Subcutaneous abdominal adipose tissue (tissue), 5 donors: ENCODE data around the gene WDR41.
A peak's percentile ranks its signal among the peaks of the same experiment; 100 is the strongest.

Experiments used
- H3K27ac ChIP-seq: one replicate; pipeline ENCODE4 v1.7.0; 2013; ENCODE audit warnings: low read depth, mild to moderate bottlenecking, inconsistent platforms, low read length, moderate library complexity
- H3K27me3 ChIP-seq, 5 donors: one replicate each; pipeline ENCODE4 v1.7.0; 2013; ENCODE audit warnings: low read length in 5 of 5, inconsistent platforms in 1 of 5; ENCODE audit not compliant: control insufficient read depth in 5 of 5, insufficient read depth in 4 of 5
- H3K36me3 ChIP-seq, 5 donors: one replicate each; pipeline ENCODE4 v1.7.0; 2013; ENCODE audit warnings: low read length in 5 of 5; ENCODE audit not compliant: control insufficient read depth in 5 of 5, insufficient read depth in 5 of 5
- H3K4me1 ChIP-seq, 5 donors: one replicate each; pipeline ENCODE4 v1.7.0; 2013; ENCODE audit warnings: low read length in 5 of 5, mild to moderate bottlenecking in 3 of 5, moderate library complexity in 1 of 5; ENCODE audit not compliant: control insufficient read depth in 5 of 5, insufficient read depth in 5 of 5
- H3K4me3 ChIP-seq, 5 donors: one replicate each; pipeline ENCODE4 v1.7.0; 2013; ENCODE audit warnings: low read length in 5 of 5, low read depth in 1 of 5
- H3K9ac ChIP-seq, 5 donors: one replicate each; pipeline ENCODE4 v1.7.0; 2013; ENCODE audit warnings: low read length in 5 of 5, mild to moderate bottlenecking in 4 of 5, moderate library complexity in 3 of 5
- H3K9me3 ChIP-seq, 5 donors: one replicate each; pipeline ENCODE4 v1.7.0; 2013; ENCODE audit warnings: low read length in 5 of 5; ENCODE audit not compliant: control insufficient read depth in 5 of 5
- donor health status: healthy.
- donor health status: healthy.
- donor health status: healthy.
- donor health status: healthy.
- donor health status: healthy.

Gene WDR41

DNA sequence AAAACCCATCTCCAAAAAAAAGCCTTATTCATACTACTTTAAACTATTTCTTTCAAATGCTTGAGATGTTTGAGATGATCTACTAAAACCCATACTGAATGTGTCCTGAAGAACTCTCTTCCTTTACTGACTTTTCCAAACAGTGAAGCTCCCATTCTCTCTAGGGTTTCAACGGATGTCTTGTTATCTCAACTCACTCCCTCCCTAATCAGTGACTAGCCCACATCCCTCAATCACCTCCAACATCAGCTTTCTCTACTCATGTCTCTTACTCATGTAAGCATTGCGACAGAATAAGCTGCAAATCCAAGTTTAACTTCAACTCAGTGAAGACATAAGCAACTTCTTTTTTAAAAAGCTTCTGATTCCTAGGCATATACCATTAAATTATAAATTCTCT lies 42.1 kb downstream of the WDR41 start:
- no peak overlapping the region for H3K27ac ChIP-seq
- H3K9me3 ChIP-seq = no peaks in the 10 kb centered on the region
- no peaks in the 10 kb centered on the region for H3K27me3 ChIP-seq
- H3K4me3 ChIP-seq = no peak overlapping the region
- H3K9ac ChIP-seq = no peak overlapping the region
- peaks cover 0 to 8% (median 0%) of the 10 kb centered on the region in 5 donors for H3K4me1 ChIP-seq
- H3K36me3 ChIP-seq = peaks cover 22 to 39% (median 35%) of the 10 kb centered on the region in 5 donors

DNA sequence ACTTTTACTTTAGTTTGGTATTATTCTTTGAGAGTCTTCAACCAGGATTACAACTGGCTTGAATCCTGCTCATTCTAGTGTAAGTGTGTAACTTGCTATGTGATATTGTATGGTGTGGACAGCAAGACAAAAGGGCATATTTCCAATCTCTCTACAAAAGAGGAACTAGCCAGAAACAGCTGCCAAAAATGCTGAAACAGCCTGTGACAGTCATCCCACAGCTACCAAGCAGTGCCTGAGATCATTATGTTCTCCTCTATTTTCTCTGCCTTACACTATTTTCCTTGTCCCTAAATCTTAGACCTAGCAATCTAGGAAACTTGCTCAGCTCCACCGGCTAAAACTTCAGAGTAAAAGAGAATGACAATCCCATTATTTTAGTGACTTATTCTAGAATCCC lies 42.8 kb downstream of the WDR41 start:
- Histone ChIP-seq H3K4me1 (peaks cover 0 to 8% (median 0%) of the 10 kb centered on the region in 5 donors), H3K4me3 (no peak overlapping the region), H3K27ac (no peak overlapping the region), H3K9me3 (no peaks in the 10 kb centered on the region), H3K36me3 (peaks cover 22 to 38% (median 32%) of the 10 kb centered on the region in 5 donors), H3K27me3 (no peaks in the 10 kb centered on the region), H3K9ac (no peak overlapping the region)

DNA sequence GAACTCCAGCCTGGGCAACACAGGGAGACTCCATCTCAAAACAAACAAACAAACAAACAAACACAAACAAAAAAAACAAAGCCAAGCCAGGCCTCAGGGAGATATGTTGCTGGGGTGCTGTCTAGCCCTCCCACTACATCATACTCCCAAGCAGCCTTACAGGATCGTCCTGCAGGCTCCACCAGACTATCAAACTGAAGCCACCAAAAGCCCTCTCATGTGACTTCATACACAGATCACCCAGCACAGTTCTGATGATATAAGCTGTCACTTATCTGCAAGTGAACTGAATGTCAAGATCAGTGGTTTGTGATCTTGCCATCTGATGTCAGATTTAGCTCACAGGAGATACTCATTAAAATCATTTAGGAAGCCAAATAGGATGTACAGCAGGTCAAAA lies 43.3 kb downstream of the WDR41 start:
- Histone ChIP-seq H3K4me3 (no peak overlapping the region), H3K9me3 (no peaks in the 10 kb centered on the region), H3K27ac (no peak overlapping the region), H3K4me1 (peaks cover 0 to 8% (median 0%) of the 10 kb centered on the region in 5 donors), H3K9ac (no peak overlapping the region), H3K36me3 (peaks cover 22 to 37% (median 30%) of the 10 kb centered on the region in 5 donors), H3K27me3 (no peaks in the 10 kb centered on the region)

DNA sequence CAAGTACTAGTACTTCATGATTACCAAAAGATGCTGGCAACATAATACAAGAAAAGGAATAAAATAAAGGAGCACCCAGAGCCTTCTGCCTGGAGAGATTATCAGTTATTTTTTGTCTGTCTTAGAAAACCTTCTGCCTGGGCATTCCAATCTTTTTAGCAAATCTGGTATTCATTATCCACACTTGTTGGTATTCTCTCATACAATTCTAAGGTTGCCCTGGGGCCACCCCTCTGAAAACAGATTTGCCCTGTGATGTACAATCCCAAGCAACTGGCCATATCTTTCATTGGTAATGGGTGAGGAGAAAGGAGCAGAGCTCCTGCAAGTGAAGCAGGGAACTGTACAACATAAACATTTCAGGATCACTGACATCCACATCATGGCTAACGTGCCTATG lies 47.8 kb downstream of the WDR41 start:
- H3K9me3 ChIP-seq = no peaks in the 10 kb centered on the region
- no peaks in the 10 kb centered on the region for H3K27me3 ChIP-seq
- H3K27ac ChIP-seq = no peak overlapping the region
- no peak overlapping the region for H3K4me3 ChIP-seq
- peaks cover 0 to 3% (median 0%) of the 10 kb centered on the region in 5 donors for H3K4me1 ChIP-seq
- no peak overlapping the region for H3K9ac ChIP-seq
- H3K36me3 ChIP-seq = peaks cover 17 to 40% (median 29%) of the 10 kb centered on the region in 5 donors

DNA sequence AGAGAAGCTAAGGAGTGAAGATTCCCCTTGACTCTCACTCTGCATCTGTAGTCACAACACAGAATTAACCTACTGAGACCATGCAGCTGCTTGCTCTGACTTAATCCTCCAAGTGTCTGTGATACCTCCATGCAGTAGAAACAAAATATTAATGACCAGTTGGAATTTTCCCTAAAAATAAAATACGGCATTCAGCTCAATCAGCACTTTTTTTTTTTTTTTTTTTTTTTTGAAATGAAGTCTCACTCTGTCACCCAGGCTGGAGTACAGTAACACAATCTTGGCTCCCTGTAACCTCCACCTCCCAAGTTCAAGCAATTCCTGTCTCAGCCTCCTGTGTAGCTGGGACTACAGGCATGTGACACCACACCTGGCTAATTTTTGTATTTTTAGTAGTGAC lies 48.4 kb downstream of the WDR41 start:
- Histone ChIP-seq H3K27ac (no peak overlapping the region), H3K36me3 (peaks cover 13 to 33% (median 22%) of the 10 kb centered on the region in 5 donors), H3K9me3 (no peaks in the 10 kb centered on the region), H3K27me3 (no peaks in the 10 kb centered on the region), H3K9ac (peak overlapping the region in 1 of 5 donors; percentile 30), H3K4me1 (no peaks in the 10 kb centered on the region), H3K4me3 (no peak overlapping the region)

DNA sequence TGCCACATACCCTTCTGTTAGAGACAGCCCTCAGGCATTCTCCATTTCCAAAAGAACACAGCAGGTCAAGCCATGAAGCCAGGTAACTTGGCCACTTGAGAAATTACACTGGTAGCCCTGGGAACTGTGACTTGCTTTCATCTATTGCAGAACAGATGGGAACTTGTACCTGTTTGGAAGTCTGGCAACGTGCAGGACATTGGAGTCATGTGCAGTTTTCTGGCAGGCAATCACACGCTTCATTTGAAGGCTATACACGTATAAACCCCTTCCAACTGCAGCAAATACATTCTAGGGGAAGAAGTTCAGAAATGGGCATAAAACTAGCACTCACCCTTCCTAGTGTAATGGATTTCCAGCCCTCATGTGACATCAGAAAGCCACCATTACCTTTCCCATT lies 54.0 kb downstream of the WDR41 start:
- Histone ChIP-seq H3K4me3 (no peak overlapping the region), H3K4me1 (no peaks in the 10 kb centered on the region), H3K27me3 (no peaks in the 10 kb centered on the region), H3K27ac (no peak overlapping the region), H3K9me3 (no peaks in the 10 kb centered on the region), H3K36me3 (peaks cover 34 to 65% (median 38%) of the 10 kb centered on the region in 5 donors), H3K9ac (no peak overlapping the region)

DNA sequence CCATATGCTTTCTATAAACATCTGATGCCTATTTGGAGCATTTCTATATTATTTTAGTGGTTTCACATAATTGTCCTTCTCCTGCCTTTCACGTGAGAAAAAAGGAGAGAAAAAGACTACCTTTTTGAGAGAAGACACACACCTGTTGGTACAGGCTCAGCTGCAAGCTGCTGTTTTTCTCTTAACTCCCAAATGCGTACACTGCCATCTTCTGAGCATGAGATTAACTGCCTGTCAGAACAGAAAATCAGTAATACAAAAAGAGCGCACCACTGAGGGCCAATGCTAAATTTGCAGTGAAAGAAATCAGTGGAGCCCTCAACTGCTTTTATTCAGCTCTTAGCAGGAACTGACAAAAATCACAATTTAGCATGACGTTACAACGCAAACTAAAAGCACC lies 54.9 kb downstream of the WDR41 start:
- Histone ChIP-seq H3K27me3 (no peaks in the 10 kb centered on the region), H3K4me1 (no peaks in the 10 kb centered on the region), H3K4me3 (no peak overlapping the region), H3K36me3 (peaks cover 42 to 73% (median 46%) of the 10 kb centered on the region in 5 donors), H3K9me3 (no peaks in the 10 kb centered on the region), H3K27ac (no peak overlapping the region), H3K9ac (no peak overlapping the region)

DNA sequence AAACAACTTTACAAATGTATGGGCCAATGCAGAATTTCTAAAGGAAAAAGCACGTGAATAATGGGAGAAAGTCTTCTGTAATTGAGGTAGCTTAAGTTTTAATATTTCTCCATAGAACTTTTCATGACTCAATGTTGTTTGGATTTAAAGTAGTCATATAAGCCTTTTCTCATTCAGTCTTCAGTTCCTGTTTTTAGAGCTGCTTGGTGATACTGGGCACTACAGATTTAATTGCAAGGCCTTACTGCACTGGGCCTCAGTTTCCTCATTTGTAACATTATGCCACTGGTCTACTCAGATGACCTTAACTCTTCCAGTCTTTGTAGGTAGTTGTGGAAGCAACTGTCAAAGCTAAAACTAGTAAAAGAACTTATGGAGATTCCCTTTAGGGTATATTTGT lies 60.4 kb downstream of the WDR41 start:
- H3K27me3 ChIP-seq = no peaks in the 10 kb centered on the region
- peaks cover 0 to 9% (median 6%) of the 10 kb centered on the region in 5 donors for H3K4me1 ChIP-seq
- no peaks in the 10 kb centered on the region for H3K9me3 ChIP-seq
- no peak overlapping the region for H3K9ac ChIP-seq
- H3K27ac ChIP-seq = no peak overlapping the region
- no peak overlapping the region for H3K4me3 ChIP-seq
- H3K36me3 ChIP-seq = peaks cover 53 to 67% (median 58%) of the 10 kb centered on the region in 5 donors

DNA sequence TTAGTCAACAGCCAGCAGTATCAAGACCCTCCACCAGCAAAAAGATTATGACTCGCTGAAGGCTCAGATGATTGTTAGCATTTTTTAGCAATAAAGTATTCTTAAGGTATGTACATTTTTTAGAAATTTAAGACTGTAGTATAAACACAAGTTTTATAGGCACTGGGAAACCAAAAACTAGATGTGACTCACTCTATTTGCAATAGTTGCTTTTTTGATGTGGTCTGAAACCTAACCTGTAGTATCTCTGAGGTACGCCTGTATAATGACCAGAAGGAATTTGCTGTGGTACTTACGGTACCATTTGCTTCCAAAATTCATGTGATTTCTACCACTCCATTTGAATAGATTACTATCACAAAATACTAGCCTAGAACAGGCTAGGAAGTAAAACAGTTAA lies 60.8 kb downstream of the WDR41 start:
- H3K27ac ChIP-seq = no peak overlapping the region
- H3K9ac ChIP-seq = no peak overlapping the region
- peaks cover 0 to 13% (median 8%) of the 10 kb centered on the region in 5 donors for H3K4me1 ChIP-seq
- H3K4me3 ChIP-seq = no peak overlapping the region
- H3K9me3 ChIP-seq = no peaks in the 10 kb centered on the region
- H3K36me3 ChIP-seq = peaks cover 53 to 65% (median 57%) of the 10 kb centered on the region in 5 donors
- H3K27me3 ChIP-seq = no peaks in the 10 kb centered on the region

DNA sequence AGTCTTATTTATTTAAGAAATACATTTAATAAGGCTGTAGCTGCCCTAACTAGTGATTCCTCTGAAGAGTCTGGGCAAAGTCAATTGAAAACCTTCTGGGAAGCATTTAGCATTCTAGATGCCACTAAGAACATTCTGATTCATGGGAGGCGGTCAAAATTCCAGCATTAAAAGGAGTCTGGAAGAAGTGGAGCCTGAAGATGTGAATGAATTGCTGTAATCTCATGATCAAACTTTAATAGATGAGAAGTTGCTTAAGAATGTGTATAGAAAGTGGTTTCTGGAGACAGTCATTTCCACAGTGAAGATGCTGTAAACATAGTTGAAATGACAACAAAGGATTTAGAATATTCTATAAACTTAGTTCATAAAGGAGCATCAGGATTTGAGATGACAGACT lies 61.4 kb downstream of the WDR41 start:
- no peak overlapping the region for H3K4me3 ChIP-seq
- no peaks in the 10 kb centered on the region for H3K27me3 ChIP-seq
- H3K4me1 ChIP-seq = peaks cover 0 to 19% (median 14%) of the 10 kb centered on the region in 5 donors
- H3K27ac ChIP-seq = no peak overlapping the region
- peaks cover 47 to 63% (median 55%) of the 10 kb centered on the region in 5 donors for H3K36me3 ChIP-seq
- no peaks in the 10 kb centered on the region for H3K9me3 ChIP-seq
- H3K9ac ChIP-seq = no peak overlapping the region

DNA sequence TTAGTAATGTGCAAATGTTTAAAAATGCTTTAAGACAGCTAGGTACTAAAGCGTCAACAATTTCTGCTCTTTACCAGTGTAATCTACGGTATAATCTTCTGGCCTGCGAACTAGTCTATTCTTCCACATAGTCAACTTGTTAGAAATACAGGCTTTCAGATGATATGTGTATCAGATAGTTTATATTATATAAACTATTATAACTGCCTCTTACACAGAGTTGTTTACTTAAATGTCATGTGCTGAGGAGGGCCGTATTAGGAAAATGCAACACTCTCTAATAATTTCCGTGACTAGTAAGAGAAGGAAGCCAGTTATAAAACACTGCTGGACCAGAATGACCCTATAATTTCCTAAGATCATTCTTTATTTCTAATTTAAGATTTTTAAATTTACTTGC lies 63.6 kb downstream of the WDR41 start:
- peaks cover 36 to 44% (median 39%) of the 10 kb centered on the region in 5 donors for H3K36me3 ChIP-seq
- no peaks in the 10 kb centered on the region for H3K27me3 ChIP-seq
- no peak overlapping the region for H3K9ac ChIP-seq
- peak overlapping the region in 1 of 5 donors; percentile 11 for H3K4me3 ChIP-seq
- no peak overlapping the region for H3K27ac ChIP-seq
- H3K4me1 ChIP-seq = peaks cover 0 to 20% (median 14%) of the 10 kb centered on the region in 5 donors
- no peaks in the 10 kb centered on the region for H3K9me3 ChIP-seq
